Measurements from ENCODE around the gene MVB12B.
"Not testable (repeated sequence)": the region's sequence is repeated elsewhere in the genome, so short reads cannot be mapped to it uniquely, and the experiment has no call there.

Gene MVB12B

DNA sequence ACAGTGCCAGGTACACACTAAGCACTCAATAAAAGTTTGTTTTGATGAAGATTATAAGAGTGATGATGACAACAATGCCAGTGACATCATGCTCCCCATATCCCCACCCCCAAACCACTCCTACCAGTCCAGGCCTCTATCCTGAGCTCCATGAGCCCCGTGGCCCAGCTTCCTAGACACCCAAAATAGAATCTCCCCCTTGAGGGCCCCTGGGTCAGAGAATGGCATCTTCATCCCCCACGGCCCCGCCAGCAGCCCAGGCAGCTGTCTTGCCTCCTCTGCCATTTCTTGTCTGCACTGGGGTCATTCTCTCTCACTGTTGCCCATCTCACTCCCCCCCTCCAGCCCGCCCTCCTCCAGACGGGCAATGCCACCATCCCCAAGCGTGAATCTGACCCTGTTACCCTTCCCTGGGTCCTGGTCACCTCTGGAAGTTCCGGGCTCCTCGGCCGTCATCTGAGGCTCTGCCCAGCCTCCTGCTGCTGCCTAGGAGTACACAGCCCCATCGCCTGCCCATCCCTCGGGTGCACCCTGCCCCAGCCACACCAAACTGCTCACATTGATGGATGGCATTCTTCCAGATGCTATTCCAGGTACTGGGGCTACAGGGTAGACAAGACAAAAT, 210.3 kb downstream of the MVB12B start:
- DNase-seq (ENCODE audit: low read depth in 2 of 2) = no peak

DNA sequence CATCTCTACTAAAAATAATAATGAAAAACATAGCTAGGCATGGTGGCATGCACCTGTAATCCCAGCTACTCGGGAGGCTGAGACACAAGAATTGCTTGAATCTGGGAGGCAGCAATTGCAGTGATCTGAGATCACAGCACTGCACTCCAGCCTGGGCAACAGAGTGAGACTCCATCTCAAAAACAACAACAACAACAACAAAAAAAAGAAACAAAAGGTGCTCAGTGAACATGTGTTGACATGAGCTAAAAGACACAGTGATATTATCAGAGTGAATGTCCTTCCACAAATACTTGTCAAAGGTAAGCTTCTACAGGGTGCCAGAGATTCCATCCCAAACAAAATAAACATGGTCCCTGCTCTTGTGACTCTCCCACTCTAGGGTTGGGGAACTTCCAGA, 211.9 kb downstream of the MVB12B start:
- DNase-seq (ENCODE audit: low read depth in 2 of 2) = no peak

DNA sequence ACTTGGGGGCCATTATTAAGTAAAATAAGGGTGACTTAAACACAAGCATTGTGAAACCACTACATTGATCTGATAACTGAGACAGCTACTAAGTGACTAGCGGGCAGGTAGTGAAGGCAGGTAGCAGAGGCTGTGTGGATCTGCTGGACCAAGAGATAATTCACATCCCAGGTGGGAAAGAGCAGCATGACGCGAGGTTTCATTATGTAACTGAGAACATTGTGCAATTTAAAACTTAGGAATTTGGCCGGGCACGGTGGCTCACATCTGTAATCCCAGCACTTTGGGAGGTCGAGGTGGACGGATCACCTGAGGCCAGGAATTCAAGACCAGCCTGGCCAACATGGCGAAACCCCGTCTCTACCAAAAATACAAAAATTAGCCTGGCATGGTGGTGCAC, 213.8 kb downstream of the MVB12B start:
- DNase-seq (ENCODE audit: low read depth in 2 of 2) = not testable (repeated sequence)

DNA sequence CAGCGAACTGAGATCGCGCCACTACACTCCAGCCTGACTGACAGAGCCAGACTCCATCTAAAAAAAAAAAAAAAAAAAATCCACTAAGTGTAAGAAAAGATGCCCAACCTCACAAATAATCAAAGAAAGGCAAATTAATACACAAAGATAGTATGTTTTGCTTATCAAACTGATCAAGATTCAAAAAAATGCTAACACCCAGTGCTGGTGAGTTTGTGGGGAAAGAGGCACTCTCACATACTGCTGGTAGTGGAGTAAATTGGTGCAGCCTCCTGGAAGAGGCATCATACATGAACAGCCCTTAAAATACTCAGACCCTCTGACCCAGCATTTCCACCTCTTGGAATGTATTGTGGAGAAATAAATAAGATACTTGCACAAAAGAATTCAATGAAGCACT, 216.9 kb downstream of the MVB12B start:
- DNase-seq (ENCODE audit: low read depth in 2 of 2) = no peak

- DNase-seq (ENCODE audit: low read depth in 2 of 2) = no peak
Measured at GRCh38 chr9:126545106-126545505, 218.5 kb downstream of the MVB12B start.

DNA sequence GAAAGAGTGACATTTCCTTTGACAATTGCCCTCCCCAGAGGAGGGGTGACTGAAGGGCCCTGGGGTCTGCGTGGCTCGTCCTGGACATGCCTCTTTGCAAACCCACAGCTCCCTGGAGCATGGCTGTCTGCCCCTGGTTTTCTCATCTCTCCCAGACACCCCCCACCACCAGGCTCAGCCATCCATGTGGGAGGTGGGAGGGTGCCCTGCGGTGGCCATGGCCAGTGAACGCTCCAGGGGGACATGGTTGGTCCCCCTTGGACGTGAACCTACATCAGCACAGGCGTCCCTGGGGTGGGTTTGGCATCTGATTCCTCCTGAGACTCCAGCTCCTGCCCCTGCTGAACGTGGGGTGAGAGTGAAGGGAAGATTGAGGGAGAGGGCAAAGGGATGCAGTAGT, 219.4 kb downstream of the MVB12B start:
- no peak for DNase-seq (ENCODE audit: low read depth in 2 of 2)

DNA sequence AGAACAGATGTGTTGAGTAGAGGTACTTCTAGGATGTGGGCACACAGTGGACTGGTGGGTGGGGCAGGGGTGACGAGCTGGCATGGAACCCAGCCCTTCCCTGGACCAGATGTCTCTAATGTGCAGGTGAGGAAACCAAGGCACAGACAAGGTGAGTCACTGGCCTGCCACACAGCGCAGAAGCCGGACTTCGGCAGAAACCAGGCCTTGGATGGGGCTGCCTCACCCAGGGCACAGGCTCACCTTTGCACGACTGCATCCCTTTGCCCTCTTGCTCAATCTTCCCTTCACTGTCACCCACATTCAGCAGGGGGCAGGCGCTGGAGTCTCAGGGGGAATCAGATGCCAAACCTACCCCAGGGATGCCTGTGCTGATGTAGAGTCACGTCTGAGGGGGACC, 221.7 kb downstream of the MVB12B start:
- no peak for DNase-seq (ENCODE audit: low read depth in 2 of 2)

DNA sequence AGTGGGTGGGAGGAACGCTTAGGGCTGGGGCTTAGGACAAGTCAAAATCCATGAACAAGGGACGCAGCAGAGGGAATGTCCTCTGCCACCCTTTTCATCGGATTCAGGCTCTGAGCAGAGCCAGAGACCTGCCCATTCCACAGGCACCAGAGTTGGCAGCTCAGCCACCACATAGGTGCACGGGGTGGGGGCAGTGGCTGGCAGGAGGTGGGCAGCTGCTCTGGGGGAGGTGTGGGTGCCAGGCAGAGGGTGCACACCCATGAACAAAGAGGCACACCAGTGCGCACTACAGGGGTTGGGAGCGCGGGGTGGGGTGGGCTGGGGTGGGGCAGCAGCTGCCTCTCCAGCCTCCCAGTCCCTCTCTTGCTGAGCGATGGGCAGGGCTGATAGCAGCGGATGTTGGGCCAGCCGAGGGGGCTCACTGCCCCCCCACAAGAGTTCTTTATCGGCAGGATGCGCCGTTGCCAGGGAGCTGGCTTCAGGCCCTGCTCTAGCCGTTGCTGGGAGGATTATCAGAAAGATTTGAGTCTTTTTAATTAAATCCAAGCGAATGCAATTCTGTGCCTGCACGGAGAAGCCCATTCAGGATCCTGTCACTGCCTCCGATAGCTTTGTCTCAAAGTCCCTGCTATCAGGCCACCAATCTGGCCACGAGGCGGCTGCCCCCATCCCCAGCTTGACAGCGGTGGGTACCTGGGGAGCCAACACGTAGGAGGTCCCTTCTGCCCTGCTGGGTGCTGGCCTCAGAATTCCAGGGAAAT, 222.8 kb downstream of the MVB12B start:
- DNase-seq (ENCODE audit: low read depth in 2 of 2) = no peak

DNA sequence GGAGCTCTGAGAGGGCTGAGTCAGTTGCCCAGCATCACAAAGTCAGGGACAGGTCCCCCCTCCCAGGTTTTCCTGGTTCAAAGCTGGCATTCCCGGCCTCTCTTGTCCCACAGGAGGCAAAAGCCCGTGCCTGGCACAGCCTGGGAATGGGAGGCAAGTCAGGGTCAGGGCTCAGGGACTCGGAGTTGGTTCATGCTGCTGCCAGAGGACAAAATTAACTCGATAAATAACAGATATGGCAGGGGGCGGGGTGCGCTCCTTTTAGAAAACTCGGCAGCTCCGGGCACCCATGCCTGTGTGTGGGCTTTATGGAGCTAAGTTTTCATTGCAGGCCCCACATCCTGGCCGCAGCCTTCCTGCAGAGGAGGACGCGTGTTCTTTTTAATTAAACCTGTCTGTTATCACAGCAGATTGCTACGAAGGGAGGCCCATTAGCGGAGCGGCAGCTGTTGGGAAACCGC, 224.3 kb downstream of the MVB12B start:
- no peak for DNase-seq (ENCODE audit: low read depth in 2 of 2)

DNA sequence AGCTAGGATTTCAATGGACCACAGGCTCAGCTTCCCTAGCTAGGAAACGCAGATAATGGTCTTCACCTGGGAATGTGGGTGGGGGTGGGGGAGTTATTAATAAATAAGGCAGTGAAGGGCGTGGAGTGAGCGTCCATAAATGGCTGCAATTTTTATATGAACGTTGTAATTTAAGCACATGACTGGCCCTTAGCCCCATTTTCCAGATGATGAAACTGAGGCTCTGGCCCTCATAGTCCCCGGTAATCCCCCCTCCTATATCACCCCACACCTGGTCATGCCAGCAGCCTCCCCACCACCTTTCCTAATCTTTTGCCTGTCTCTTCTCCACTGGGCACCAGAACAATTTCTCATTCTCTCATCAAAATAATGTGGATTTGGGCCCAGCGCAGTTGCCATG, 225.2 kb downstream of the MVB12B start:
- DNase-seq (ENCODE audit: low read depth in 2 of 2) = no peak

DNA sequence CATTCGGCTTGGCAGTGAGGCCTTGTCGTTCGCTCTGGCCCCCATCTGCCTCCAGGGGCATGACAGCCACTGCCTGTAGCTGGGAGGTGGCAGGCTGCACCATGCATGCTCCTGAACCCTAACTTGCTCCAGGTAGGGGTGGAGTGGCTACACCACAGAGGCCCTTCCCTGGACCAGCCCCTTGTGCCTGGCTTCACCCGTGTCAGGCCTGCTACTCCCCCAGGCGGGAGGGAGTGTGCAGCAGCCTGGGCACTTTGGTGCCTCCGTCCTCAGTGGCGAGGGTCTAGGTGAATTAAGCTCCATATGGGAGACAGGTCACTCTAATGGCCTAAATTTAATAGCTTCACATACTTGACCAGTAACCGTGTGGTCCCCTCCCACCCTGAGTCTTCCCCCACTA, 227.7 kb downstream of the MVB12B start:
- no peak for DNase-seq (ENCODE audit: low read depth in 2 of 2)

- DNase-seq (ENCODE audit: low read depth in 2 of 2) = not testable (repeated sequence)
Measured at GRCh38 chr9:126555421-126555820, 228.8 kb downstream of the MVB12B start.

Measured in stimulated activated CD8-positive, alpha-beta memory T cell treated with anti-CD3 and anti-CD28 coated beads, Interleukin-2, amount 100 ng/mL, for 1 hour (primary cell).